Neural cell (in vitro differentiated cells): ENCODE measurements around the gene MTX2. TPM values are rescaled to one million over a fixed set of nuclear protein-coding genes. Genes with fewer than 3 reads are reported as not detected.
"Not testable (repeated sequence)": the region's sequence is repeated elsewhere in the genome, so short reads cannot be mapped to it uniquely, and the experiment has no call there.

Experiments
- H2AFZ ChIP-seq: fragments of 200-600, 300-800 bp; sonication (generic), shearing (Covaris generic); 2 replicates; pipeline ENCODE4 v1.6.0; 2014; ENCODE audit warnings: low read depth, mild to moderate bottlenecking, antibody characterized with exemption, low read length, moderate library complexity
- H3F3A ChIP-seq: fragments of 200-600 bp; shearing (Covaris generic); 2 replicates; pipeline ENCODE4 v1.6.1; 2016; ENCODE audit warnings: mild to moderate bottlenecking, moderate library complexity, mixed read lengths, antibody characterized with exemption, low read length; ENCODE audit not compliant: insufficient read depth, poor library complexity, severe bottlenecking
- H3K27ac ChIP-seq: fragments of 200-600, 300-800 bp; sonication (generic), shearing (Covaris generic); 2 replicates; pipeline ENCODE4 v1.5.1; 2014; ENCODE audit warnings: mild to moderate bottlenecking, low read length, moderate library complexity
- H3K27me3 ChIP-seq: fragments of 300-800, 200-600 bp; sonication (generic), shearing (Covaris generic); 2 replicates; pipeline ENCODE4 v1.6.0; 2014; ENCODE audit warnings: mild to moderate bottlenecking, low read depth, low read length, moderate library complexity; ENCODE audit not compliant: insufficient read depth
- H3K36me3 ChIP-seq: fragments of 300-800, 200-600 bp; sonication (generic), shearing (Covaris generic); 2 replicates; pipeline ENCODE4 v1.5.1; 2014; ENCODE audit warnings: mild to moderate bottlenecking, antibody characterized with exemption, low read length, moderate library complexity; ENCODE audit not compliant: insufficient read depth
- H3K4me2 ChIP-seq: fragments of 300-800, 200-600 bp; sonication (generic), shearing (Covaris generic); 2 replicates; pipeline ENCODE4 v1.6.0; 2014; ENCODE audit warnings: mild to moderate bottlenecking, low read length
- H3K4me3 ChIP-seq: fragments of 300-800, 200-600 bp; sonication (generic), shearing (Covaris generic); 2 replicates; pipeline ENCODE4 v1.5.1; 2014; ENCODE audit warnings: mild to moderate bottlenecking, low read length, moderate library complexity
- H3K79me2 ChIP-seq: fragments of 200-600 bp; shearing (Covaris generic); replicated peaks from 2 replicates; pipeline ENCODE4 v1.6.0; 2014; ENCODE audit warnings: mild to moderate bottlenecking, low read length, moderate library complexity; ENCODE audit not compliant: insufficient read depth
- H3K9ac ChIP-seq: fragments of 300-800, 200-600 bp; sonication (generic), shearing (Covaris generic); 2 replicates; pipeline ENCODE4 v1.6.1; 2016; ENCODE audit warnings: mild to moderate bottlenecking, low read length, mixed read lengths
- H3K9me2 ChIP-seq: fragments of 200-600 bp; shearing (Covaris generic); 2 replicates; pipeline ENCODE4 v1.6.1; 2016; ENCODE audit warnings: mild to moderate bottlenecking, low read length, mixed read lengths; ENCODE audit not compliant: insufficient read depth
- H3K9me3 ChIP-seq: fragments of 200-600, 300-800 bp; sonication (generic), shearing (Covaris generic); 2 replicates; pipeline ENCODE4 v1.6.1; 2016; ENCODE audit warnings: mild to moderate bottlenecking, mixed run types, low read length, moderate library complexity, mixed read lengths
- H4K20me1 ChIP-seq: fragments of 200-600 bp; shearing (Covaris generic); 2 replicates; pipeline ENCODE4 v1.6.1; 2016; ENCODE audit warnings: mild to moderate bottlenecking, mixed run types; ENCODE audit not compliant: insufficient read depth
- CTCF ChIP-seq: fragments of 450-650 bp; IDR thresholded peaks from 2 replicates; pipeline ENCODE4 v1.5.1; 2014; ENCODE audit warnings: antibody characterized with exemption, mild to moderate bottlenecking, moderate library complexity; ENCODE audit not compliant: poor library complexity, severe bottlenecking
- EP300 ChIP-seq: fragments of 450-650 bp; conservative IDR thresholded peaks from 2 replicates; pipeline ENCODE4 v1.6.1; 2014; ENCODE audit warnings: antibody characterized with exemption, mild to moderate bottlenecking, moderate library complexity; ENCODE audit not compliant: poor library complexity, severe bottlenecking
- EZH2 ChIP-seq: fragments of 200-600, 300-800 bp; shearing (Covaris generic), sonication (generic); IDR thresholded peaks from 2 replicates; pipeline ENCODE4 v1.6.1; 2014; ENCODE audit warnings: antibody characterized with exemption, low read length, borderline replicate concordance, mild to moderate bottlenecking; ENCODE audit not compliant: insufficient read depth, poor library complexity, severe bottlenecking
- MXI1 ChIP-seq: fragments of 450-650 bp; conservative IDR thresholded peaks from 2 replicates; pipeline ENCODE4 v1.6.1; 2014; ENCODE audit warnings: antibody characterized with exemption, mild to moderate bottlenecking; ENCODE audit not compliant: poor library complexity, severe bottlenecking
- POLR2AphosphoS5 ChIP-seq: IDR thresholded peaks from 2 replicates; pipeline ENCODE4 v1.6.1; 2012
- RAD21 ChIP-seq: fragments of 450-650 bp; conservative IDR thresholded peaks from 2 replicates; pipeline ENCODE4 v1.6.1; 2014; ENCODE audit warnings: antibody characterized with exemption, mild to moderate bottlenecking, moderate library complexity
- REST ChIP-seq: IDR thresholded peaks from 2 replicates; pipeline ENCODE4 v1.6.1; 2012; ENCODE audit warnings: borderline replicate concordance
- SMC3 ChIP-seq: fragments of 450-650 bp; conservative IDR thresholded peaks from 2 replicates; pipeline ENCODE4 v1.6.1; 2014; ENCODE audit warnings: antibody characterized with exemption, mild to moderate bottlenecking, moderate library complexity; ENCODE audit not compliant: poor library complexity
- TAF1 ChIP-seq: IDR thresholded peaks from 2 replicates; pipeline ENCODE4 v1.6.1; 2012; ENCODE audit warnings: low read depth
- polyA plus RNA-seq: library from polyadenylated mRNA; depleted of rRNA; stranded (reverse); fragments of >200 nt; gene quantifications from 2 replicates; pipeline ENCODE4 v1.2.3, GENCODE V29; 2014

The MTX2 gene
- polyA plus RNA-seq, 1 donor from 2014 or later = 128 TPM

GRCh38 chr2:176370467-176371171 is 101.4 kb downstream of the MTX2 start:
- no peak for TF ChIP-seq RAD21
- no peak for TF ChIP-seq CTCF
- no peak for TF ChIP-seq POLR2AphosphoS5
- TF ChIP-seq SMC3 = no peak
- no peak for TF ChIP-seq EP300
- TF ChIP-seq EZH2 = no peak
- TF ChIP-seq MXI1 = no peak
- TF ChIP-seq TAF1 = no peak
- no peak for TF ChIP-seq REST
- H3K27me3 ChIP-seq = no peaks in the 10 kb centered on the region
- no peak overlapping the region for H3K4me2 ChIP-seq
- H3K9me3 ChIP-seq = no peaks in the 10 kb centered on the region
- no peak overlapping the region for H3K4me3 ChIP-seq
- H3K36me3 ChIP-seq = no peaks in the 10 kb centered on the region
- no peaks in the 10 kb centered on the region for H3F3A ChIP-seq
- no peaks in the 10 kb centered on the region for H4K20me1 ChIP-seq
- no peak overlapping the region for H2AFZ ChIP-seq
- H3K79me2 ChIP-seq = no peaks in the 10 kb centered on the region
- H3K9me2 ChIP-seq = no peaks in the 10 kb centered on the region
- no peak overlapping the region for H3K9ac ChIP-seq
- no peak overlapping the region for H3K27ac ChIP-seq

GRCh38 chr2:176373155-176373554 is 103.9 kb downstream of the MTX2 start:
- not testable (repeated sequence) for H3K4me2 ChIP-seq, H3K27ac ChIP-seq, H3F3A ChIP-seq, H3K27me3 ChIP-seq, H3K36me3 ChIP-seq, H3K9me2 ChIP-seq, H3K9me3 ChIP-seq, H4K20me1 ChIP-seq, H3K4me3 ChIP-seq, H3K79me2 ChIP-seq, H3K9ac ChIP-seq, H2AFZ ChIP-seq
